Measurements from ENCODE around the gene MRPL51.
"Not testable (repeated sequence)": the region's sequence is repeated elsewhere in the genome, so short reads cannot be mapped to it uniquely, and the experiment has no call there.

Gene MRPL51

DNA sequence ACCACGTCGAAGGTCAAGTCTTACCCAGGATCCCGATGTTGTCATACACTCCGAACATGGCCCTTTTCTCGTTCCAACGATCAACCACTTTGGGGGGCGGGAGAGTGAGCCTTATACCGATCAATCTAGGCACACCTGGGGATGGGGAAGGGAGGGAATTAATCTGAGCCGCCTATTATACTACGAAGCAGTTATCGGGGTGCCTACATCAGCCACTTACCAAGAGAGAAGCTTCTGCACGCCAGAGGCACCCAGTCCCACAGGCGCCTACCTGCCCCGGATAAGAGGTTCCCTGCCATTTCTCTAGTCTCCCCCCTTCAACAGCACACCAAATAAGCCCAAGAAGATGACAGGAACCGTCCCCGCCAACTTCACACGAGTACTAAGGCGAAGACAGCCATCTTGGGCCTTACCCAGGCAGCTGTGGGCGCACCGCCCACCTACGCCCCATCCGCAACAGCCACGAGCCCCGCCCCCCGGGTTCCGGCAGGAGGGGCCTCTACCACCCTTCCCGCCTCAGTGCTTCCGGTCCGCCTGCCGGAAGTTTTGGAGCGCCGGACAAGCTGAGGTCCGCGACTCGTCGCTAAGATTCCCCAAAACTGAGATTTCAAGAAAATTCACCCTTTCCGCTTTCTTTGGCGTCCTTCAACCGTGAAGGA lies at the start of gene MRPL51:
MRPL51 (minus strand) TSS at position 425 of the 659 bp plus-strand sequence; CDS start at position 299, 126 bp downstream.
- DNase-seq (ENCODE audit: low read depth) = peak; percentile 92

DNA sequence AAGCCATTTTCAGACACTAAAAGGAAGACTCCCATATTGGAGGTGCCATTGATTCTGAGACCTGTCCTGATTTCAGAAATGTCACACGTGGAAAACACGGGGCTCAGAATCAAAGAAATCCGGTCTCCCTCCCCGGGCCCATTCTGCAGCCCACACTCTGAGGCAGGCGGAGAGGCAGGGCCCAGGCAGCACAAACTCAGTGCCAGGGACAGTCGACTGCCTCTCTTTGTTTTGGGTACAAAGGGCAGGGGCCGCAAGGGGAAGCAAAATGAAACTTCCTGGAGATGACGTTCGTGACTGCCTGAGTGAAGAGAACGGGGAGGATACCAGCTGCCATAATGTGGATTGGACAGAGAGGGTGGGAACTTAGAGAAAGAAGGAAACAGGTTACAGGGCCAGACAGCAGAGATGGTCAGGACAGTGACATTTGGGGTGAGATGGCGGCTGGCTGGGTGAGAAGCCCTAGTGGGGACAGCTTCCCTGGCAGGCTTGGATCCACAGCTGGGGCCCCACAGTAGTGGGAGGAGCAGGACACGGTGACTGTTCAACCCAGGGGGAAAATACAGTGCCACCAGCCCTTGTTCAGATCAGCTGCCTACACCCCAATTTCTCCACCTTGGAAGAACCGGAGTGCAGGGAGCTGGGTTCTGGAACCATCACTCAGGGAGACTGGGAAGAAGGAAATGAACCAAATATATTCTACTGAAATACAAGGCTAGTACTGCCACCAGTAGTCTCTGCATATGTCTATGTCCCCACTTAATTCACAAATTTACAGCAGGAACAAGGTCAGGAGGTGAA lies 49.3 kb upstream of the MRPL51 start:
- no peak for DNase-seq (ENCODE audit: low read depth)

DNA sequence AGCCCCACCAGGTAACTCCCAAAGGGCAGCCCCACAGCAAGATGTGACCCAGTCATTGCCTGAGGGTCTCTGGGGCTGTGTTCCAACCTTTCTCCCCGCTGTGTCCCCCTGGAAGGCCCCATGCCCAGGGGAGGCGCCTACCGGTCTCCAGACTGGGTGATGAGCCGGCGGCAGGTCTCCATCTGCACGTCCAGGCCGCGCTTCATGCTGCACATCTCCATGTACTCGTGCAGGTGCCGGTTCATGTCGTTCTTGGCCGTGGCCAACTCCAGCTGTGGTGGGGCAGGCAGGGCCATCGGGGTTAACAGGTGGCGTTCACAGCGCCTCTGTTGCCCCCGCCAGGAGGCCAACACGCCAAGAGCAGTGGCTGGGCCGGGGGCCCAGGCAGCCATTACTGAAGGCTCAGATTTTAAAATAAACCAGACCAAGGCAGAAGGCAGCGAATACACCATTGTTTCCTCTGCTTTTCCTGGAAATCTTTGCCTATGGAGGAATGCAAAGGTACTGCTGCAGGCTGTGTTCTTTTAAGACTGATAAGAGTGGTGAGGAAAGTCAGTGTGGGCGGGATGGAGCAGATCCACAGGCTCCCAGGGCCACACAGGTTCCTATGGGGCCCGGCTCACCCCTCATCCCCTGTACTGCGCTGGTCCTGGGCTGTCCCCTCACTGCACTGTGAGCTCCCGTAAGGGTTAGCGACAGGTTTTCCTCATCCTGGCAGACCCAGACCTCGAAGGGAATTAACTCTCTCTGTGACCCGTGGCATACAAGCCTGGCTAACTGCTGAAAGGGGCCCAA lies 48.5 kb upstream of the MRPL51 start:
- DNase-seq (ENCODE audit: low read depth) = no peak

DNA sequence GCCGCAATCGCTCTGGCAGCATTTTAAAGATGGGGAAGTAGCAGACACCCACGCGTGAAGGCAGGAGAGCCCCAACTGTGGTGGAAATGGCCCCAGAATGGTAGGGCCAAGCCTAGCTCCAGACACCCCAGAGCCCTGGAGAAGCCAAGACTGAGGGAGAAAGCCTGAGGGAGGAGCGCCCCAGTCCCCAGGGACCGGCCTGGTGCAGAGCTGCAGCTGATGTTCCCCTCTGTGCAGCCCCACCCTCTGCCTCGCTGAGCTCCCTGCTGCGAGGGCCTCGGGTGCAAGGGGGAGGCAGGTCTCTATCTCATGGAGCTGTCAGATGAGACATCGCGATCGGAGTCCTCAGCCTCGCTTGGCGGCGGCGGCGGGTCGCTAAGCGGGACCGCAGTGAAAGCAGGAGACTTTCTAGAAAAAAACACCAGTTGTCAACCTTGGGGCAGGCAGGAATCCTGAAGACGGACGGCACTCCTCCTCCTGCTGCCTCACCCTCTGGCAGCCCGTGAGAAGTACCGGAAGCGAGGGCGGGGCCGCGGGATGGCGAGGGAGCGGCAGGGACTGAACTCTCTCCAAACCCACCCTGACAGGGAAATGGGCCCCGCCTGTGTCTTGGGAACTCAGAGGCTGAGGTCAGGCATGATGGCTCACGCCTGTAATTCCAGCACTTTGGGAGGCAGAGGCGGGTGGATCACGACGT lies 47.3 kb upstream of the MRPL51 start:
- DNase-seq (ENCODE audit: low read depth) = peak; percentile 94

DNA sequence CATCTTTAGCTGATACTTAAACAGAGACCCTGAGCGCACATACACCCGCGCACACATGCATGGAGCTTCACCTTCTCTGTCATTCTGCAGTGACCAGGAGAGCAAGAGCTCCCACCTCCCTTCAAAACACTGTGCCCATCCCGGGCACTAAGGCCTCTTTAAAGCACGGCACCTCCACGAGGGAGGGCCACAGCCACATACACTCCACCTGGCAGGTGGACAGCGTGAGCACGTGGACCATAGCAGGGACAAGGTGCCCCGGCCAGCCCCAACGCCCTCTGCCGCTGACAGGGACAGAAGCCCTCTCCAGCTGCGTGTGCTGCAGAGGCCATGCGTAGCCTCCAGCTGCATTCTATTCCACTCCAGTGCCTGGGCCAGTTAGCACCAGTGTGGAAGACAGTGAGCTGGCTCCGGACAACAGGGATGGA lies 46.7 kb upstream of the MRPL51 start:
- DNase-seq (ENCODE audit: low read depth) = no peak

DNA sequence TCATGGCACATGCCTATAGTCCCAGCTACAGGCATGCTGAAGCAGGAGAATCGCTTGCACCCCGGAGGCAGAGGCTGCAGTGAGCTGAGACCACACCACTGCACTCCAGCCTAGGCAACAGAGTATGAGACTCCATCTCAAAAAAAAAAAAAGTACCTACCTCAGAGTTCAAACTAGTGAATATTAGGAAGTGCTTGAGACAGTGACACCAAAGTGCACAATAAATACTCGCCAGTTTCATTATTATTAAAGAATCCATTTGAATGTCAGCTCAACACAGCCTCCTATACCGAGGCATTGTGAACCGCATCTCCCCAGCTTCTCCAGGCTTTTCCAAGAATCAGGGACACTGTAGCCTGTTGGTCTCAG lies 46.2 kb upstream of the MRPL51 start:
- DNase-seq (ENCODE audit: low read depth) = no peak

DNA sequence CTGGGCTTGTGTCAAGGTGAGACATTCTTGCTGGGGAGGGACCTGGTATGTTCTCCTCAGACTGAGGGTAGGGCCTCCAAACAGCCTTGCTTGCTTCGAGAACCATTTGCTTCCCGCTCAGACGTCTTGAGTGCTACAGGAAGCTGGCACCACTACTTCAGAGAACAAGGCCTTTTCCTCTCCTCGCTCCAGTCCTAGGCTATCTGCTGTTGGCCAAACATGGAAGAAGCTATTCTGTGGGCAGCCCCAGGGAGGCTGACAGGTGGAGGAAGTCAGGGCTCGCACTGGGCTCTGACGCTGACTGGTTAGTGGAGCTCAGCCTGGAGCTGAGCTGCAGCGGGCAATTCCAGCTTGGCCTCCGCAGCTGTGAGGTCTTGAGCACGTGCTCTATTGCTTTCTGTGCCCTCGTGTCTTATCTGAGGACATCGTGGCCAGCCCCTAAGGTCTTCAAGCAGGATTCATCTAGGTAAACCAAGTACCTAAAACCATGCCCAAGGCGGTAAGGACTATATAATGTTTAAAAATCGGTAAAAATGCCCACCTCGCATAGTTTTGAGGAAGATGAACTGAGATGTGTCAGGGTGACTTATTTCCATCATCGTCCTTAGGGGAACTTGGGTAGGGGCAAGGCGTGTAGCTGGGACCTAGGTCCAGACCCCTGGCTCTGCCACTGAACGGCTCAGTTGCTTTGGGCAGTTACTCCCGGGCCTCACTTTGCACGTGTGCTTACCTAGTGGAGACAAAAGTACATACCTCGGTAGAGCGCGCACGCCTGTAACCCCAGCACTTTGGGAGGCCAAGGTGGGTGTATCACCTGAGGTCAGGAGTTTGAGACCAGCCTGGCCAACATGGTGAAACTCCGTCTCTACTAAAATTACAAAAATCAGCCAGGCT lies 45.6 kb upstream of the MRPL51 start:
- no peak for DNase-seq (ENCODE audit: low read depth)

DNA sequence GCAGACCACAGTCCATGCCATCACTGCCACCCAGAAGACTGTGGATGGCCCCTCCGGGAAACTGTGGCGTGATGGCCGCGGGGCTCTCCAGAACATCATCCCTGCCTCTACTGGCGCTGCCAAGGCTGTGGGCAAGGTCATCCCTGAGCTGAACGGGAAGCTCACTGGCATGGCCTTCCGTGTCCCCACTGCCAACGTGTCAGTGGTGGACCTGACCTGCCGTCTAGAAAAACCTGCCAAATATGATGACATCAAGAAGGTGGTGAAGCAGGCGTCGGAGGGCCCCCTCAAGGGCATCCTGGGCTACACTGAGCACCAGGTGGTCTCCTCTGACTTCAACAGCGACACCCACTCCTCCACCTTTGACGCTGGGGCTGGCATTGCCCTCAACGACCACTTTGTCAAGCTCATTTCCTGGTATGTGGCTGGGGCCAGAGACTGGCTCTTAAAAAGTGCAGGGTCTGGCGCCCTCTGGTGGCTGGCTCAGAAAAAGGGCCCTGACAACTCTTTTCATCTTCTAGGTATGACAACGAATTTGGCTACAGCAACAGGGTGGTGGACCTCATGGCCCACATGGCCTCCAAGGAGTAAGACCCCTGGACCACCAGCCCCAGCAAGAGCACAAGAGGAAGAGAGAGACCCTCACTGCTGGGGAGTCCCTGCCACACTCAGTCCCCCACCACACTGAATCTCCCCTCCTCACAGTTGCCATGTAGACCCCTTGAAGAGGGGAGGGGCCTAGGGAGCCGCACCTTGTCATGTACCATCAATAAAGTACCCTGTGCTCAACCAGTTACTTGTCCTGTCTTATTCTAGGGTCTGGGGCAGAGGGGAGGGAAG lies 44.7 kb upstream of the MRPL51 start:
- DNase-seq (ENCODE audit: low read depth) = not testable (repeated sequence)

DNA sequence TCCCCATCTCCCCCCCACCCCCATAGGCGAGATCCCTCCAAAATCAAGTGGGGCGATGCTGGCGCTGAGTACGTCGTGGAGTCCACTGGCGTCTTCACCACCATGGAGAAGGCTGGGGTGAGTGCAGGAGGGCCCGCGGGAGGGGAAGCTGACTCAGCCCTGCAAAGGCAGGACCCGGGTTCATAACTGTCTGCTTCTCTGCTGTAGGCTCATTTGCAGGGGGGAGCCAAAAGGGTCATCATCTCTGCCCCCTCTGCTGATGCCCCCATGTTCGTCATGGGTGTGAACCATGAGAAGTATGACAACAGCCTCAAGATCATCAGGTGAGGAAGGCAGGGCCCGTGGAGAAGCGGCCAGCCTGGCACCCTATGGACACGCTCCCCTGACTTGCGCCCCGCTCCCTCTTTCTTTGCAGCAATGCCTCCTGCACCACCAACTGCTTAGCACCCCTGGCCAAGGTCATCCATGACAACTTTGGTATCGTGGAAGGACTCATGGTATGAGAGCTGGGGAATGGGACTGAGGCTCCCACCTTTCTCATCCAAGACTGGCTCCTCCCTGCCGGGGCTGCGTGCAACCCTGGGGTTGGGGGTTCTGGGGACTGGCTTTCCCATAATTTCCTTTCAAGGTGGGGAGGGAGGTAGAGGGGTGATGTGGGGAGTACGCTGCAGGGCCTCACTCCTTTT lies 44.0 kb upstream of the MRPL51 start:
- no peak for DNase-seq (ENCODE audit: low read depth)

DNA sequence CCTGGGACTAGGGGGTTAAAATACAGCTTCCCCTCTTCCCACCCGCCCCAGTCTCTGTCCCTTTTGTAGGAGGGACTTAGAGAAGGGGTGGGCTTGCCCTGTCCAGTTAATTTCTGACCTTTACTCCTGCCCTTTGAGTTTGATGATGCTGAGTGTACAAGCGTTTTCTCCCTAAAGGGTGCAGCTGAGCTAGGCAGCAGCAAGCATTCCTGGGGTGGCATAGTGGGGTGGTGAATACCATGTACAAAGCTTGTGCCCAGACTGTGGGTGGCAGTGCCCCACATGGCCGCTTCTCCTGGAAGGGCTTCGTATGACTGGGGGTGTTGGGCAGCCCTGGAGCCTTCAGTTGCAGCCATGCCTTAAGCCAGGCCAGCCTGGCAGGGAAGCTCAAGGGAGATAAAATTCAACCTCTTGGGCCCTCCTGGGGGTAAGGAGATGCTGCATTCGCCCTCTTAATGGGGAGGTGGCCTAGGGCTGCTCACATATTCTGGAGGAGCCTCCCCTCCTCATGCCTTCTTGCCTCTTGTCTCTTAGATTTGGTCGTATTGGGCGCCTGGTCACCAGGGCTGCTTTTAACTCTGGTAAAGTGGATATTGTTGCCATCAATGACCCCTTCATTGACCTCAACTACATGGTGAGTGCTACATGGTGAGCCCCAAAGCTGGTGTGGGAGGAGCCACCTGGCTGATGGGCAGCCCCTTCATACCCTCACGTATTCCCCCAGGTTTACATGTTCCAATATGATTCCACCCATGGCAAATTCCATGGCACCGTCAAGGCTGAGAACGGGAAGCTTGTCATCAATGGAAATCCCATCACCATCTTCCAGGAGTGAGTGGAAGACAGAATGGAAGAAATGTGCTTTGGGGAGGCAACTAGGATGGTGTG lies 43.1 kb upstream of the MRPL51 start:
- no peak for DNase-seq (ENCODE audit: low read depth)

DNA sequence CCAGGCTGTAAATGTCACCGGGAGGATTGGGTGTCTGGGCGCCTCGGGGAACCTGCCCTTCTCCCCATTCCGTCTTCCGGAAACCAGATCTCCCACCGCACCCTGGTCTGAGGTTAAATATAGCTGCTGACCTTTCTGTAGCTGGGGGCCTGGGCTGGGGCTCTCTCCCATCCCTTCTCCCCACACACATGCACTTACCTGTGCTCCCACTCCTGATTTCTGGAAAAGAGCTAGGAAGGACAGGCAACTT lies 42.6 kb upstream of the MRPL51 start:
- no peak for DNase-seq (ENCODE audit: low read depth)

DNA sequence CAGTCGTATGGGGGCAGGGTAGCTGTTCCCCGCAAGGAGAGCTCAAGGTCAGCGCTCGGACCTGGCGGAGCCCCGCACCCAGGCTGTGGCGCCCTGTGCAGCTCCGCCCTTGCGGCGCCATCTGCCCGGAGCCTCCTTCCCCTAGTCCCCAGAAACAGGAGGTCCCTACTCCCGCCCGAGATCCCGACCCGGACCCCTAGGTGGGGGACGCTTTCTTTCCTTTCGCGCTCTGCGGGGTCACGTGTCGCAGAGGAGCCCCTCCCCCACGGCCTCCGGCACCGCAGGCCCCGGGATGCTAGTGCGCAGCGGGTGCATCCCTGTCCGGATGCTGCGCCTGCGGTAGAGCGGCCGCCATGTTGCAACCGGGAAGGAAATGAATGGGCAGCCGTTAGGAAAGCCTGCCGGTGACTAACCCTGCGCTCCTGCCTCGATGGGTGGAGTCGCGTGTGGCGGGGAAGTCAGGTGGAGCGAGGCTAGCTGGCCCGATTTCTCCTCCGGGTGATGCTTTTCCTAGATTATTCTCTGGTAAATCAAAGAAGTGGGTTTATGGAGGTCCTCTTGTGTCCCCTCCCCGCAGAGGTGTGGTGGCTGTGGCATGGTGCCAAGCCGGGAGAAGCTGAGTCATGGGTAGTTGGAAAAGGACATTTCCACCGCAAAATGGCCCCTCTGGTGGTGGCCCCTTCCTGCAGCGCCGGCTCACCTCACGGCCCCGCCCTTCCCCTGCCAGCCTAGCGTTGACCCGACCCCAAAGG lies 42.1 kb upstream of the MRPL51 start:
- peak; percentile 66 for DNase-seq (ENCODE audit: low read depth)

DNA sequence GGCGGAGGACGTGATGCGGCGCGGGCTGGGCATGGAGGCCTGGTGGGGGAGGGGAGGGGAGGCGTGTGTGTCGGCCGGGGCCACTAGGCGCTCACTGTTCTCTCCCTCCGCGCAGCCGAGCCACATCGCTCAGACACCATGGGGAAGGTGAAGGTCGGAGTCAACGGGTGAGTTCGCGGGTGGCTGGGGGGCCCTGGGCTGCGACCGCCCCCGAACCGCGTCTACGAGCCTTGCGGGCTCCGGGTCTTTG lies 41.6 kb upstream of the MRPL51 start:
- no peak for DNase-seq (ENCODE audit: low read depth)

DNA sequence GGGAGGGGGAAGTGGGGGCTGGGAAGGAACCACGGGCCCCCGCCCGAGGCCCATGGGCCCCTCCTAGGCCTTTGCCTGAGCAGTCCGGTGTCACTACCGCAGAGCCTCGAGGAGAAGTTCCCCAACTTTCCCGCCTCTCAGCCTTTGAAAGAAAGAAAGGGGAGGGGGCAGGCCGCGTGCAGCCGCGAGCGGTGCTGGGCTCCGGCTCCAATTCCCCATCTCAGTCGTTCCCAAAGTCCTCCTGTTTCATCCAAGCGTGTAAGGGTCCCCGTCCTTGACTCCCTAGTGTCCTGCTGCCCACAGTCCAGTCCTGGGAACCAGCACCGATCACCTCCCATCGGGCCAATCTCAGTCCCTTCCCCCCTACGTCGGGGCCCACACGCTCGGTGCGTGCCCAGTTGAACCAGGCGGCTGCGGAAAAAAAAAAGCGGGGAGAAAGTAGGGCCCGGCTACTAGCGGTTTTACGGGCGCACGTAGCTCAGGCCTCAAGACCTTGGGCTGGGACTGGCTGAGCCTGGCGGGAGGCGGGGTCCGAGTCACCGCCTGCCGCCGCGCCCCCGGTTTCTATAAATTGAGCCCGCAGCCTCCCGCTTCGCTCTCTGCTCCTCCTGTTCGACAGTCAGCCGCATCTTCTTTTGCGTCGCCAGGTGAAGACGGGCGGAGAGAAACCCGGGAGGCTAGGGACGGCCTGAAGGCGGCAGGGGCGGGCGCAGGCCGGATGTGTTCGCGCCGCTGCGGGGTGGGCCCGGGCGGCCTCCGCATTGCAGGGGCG lies 41.0 kb upstream of the MRPL51 start, which contains the start of gene GAPDH:
GAPDH (plus strand) TSS at position 595 of the 772 bp plus-strand sequence. CDS start 316 bp downstream, outside the sequence.
- DNase-seq (ENCODE audit: low read depth) = peak; percentile 96

DNA sequence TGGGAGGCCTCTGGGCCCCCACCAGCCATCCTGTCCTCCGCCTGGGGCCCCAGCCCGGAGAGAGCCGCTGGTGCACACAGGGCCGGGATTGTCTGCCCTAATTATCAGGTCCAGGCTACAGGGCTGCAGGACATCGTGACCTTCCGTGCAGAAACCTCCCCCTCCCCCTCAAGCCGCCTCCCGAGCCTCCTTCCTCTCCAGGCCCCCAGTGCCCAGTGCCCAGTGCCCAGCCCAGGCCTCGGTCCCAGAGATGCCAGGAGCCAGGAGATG lies 40.5 kb upstream of the MRPL51 start:
- DNase-seq (ENCODE audit: low read depth) = no peak

DNA sequence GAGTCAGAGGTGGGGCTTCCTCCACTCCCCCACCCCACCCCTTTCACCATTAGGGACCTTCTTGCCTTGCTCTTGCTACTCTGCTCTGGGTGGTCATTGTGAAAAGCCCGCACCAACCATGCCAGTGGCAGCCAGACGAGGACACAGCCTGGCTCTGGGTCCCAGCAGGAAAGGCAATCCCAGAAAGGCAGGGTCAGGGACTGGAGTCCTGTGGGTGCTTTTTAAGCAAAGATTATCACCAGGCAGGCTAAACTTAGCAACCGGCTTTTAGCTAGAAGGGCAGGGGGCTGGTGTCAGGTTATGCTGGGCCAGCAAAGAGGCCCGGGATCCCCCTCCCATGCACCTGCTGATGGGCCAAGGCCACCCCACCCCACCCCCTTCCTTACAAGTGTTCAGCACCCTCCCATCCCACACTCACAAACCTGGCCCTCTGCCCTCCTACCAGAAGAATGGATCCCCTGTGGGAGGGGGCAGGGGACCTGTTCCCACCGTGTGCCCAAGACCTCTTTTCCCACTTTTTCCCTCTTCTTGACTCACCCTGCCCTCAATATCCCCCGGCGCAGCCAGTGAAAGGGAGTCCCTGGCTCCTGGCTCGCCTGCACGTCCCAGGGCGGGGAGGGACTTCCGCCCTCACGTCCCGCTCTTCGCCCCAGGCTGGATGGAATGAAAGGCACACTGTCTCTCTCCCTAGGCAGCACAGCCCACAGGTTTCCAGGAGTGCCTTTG lies 40.0 kb upstream of the MRPL51 start:
- no peak for DNase-seq (ENCODE audit: low read depth)

Data from stromal cell of bone marrow (primary cell).